SK-N-SH (cell line): ENCODE data around the gene FEZF1. TPM values are rescaled to one million over a fixed set of nuclear protein-coding genes. Genes with fewer than 3 reads are reported as not detected.

Experiments
- CTCF ChIA-PET: fragments of 300-600, 350-600 bp; formaldehyde crosslinking; extraction: SDS; loops from one replicate; lab custom pipeline; 2021; lab: Yijun Ruan, JAX
- POLR2A ChIA-PET: fragments of 350-600 bp; sonication (Branson Sonifier 250); formaldehyde crosslinking; extraction: SDS; loops from one replicate; lab custom pipeline; 2020; ENCODE audit warnings: antibody characterized with exemption, inconsistent platforms; lab: Yijun Ruan, JAX
- DNase-seq: peaks from one replicate; pipeline ENCODE4 v3.0.0; 2012
- H2AFZ ChIP-seq: fragments of 200-600 bp; sonication (generic); 2 replicates; pipeline ENCODE4 v1.8.1; 2016; ENCODE audit warnings: antibody characterized with exemption, mild to moderate bottlenecking, low read depth
- H3F3A ChIP-seq: fragments of 200-600 bp; sonication (generic); replicated peaks from 2 replicates; pipeline ENCODE3; 2016; ENCODE audit warnings: antibody characterized with exemption, mild to moderate bottlenecking; ENCODE audit not compliant: insufficient read depth
- H3K27ac ChIP-seq, 2 experiments: fragments of 200-500 bp in 1 of 2; fragments of 200-600 bp in 1 of 2; sonication (Bioruptor generic) in 1 of 2; sonication (generic), shearing (Covaris generic) in 1 of 2; 2 replicates each; pipeline versions ENCODE4 v1.5.1 to v1.6.1; 2014 to 2016; ENCODE audit warnings: low read depth in 2 of 2, inconsistent platforms in 1 of 2, low read length in 1 of 2, mild to moderate bottlenecking in 1 of 2, mixed read lengths in 1 of 2
- H3K27me3 ChIP-seq: fragments of 200-600 bp; sonication (generic), shearing (Covaris generic); 2 replicates; pipeline ENCODE4 v1.6.1; 2016; ENCODE audit warnings: mixed run types; ENCODE audit not compliant: insufficient read depth
- H3K36me3 ChIP-seq, 2 experiments: fragments of 200-500 bp in 1 of 2; fragments of 200-600 bp in 1 of 2; sonication (Bioruptor generic) in 1 of 2; sonication (generic) in 1 of 2; replicated peaks in 1 of 2; 2 replicates each; pipeline versions ENCODE3 to v1.5.1; 2014 to 2016; ENCODE audit warnings: low read length in 1 of 2, mild to moderate bottlenecking in 1 of 2; ENCODE audit not compliant: insufficient read depth in 2 of 2, control insufficient read depth in 1 of 2
- H3K4me1 ChIP-seq, 2 experiments: fragments of 200-500 bp in 1 of 2; fragments of 200-600 bp in 1 of 2; sonication (Bioruptor generic) in 1 of 2; sonication (generic), shearing (Covaris generic) in 1 of 2; 2 replicates each; pipeline versions ENCODE4 v1.5.1 to v1.6.1; 2014 to 2016; ENCODE audit warnings: low read depth in 1 of 2, low read length in 1 of 2, mixed run types in 1 of 2; ENCODE audit not compliant: insufficient read depth in 2 of 2, control insufficient read depth in 1 of 2
- H3K4me2 ChIP-seq: fragments of 200-600 bp; sonication (generic), shearing (Covaris generic); 2 replicates; pipeline ENCODE4 v1.6.1; 2017; ENCODE audit warnings: mixed run types
- H3K4me3 ChIP-seq, 2 experiments: fragments of 200-500 bp in 1 of 2; fragments of 200-600 bp in 1 of 2; sonication (Bioruptor generic) in 1 of 2; sonication (generic), shearing (Covaris generic) in 1 of 2; 2 replicates each; pipeline versions ENCODE4 v1.5.1 to v1.8.1; 2014 to 2016; ENCODE audit warnings: low read depth in 2 of 2, inconsistent platforms in 1 of 2, low read length in 1 of 2, mild to moderate bottlenecking in 1 of 2, mixed read lengths in 1 of 2, moderate library complexity in 1 of 2
- H3K79me2 ChIP-seq: fragments of 200-600 bp; sonication (generic); 2 replicates; pipeline ENCODE4 v1.8.1; 2017; ENCODE audit warnings: mild to moderate bottlenecking; ENCODE audit not compliant: insufficient read depth
- H3K9ac ChIP-seq: fragments of 200-600 bp; sonication (generic); 2 replicates; pipeline ENCODE4 v1.6.1; 2017; ENCODE audit warnings: mixed run types
- H3K9me2 ChIP-seq: fragments of 200-600 bp; sonication (generic); 2 replicates; pipeline ENCODE4 v1.6.1; 2017; ENCODE audit warnings: mixed run types
- H3K9me3 ChIP-seq: fragments of 200-600 bp; sonication (generic); 2 replicates; pipeline ENCODE4 v1.6.1; 2017; ENCODE audit warnings: mixed run types, mild to moderate bottlenecking, moderate library complexity
- H4K20me1 ChIP-seq: fragments of 200-600 bp; sonication (generic); 2 replicates; pipeline ENCODE4 v1.6.1; 2017; ENCODE audit warnings: mild to moderate bottlenecking, mixed run types; ENCODE audit not compliant: insufficient read depth
- ELF1 ChIP-seq: IDR thresholded peaks from 2 replicates; pipeline ENCODE4 v1.4.0; 2012
- FOSL2 ChIP-seq: IDR thresholded peaks from 2 replicates; pipeline ENCODE4 v1.4.0; 2012; ENCODE audit warnings: low read depth, mild to moderate bottlenecking, moderate library complexity, borderline replicate concordance
- GABPA ChIP-seq: IDR thresholded peaks from 2 replicates; pipeline ENCODE4 v1.4.0; 2012; ENCODE audit warnings: low read depth, mild to moderate bottlenecking
- GATA2 ChIP-seq: sonication (generic); formaldehyde crosslinking; IDR thresholded peaks from 2 replicates; pipeline ENCODE4 v1.5.0; 2020; ENCODE audit warnings: mild to moderate bottlenecking, missing genetic modification reagents
- IRF3 ChIP-seq: fragments of 150-350 bp; IDR thresholded peaks from 2 replicates; pipeline ENCODE4 v1.6.1; 2016; ENCODE audit warnings: mild to moderate bottlenecking, low read depth, low read length
- JUND ChIP-seq: IDR thresholded peaks from 2 replicates; pipeline ENCODE4 v1.4.0; 2012
- MAX ChIP-seq: IDR thresholded peaks from 2 replicates; pipeline ENCODE4 v1.4.0; 2012; ENCODE audit warnings: low read depth
- NFIC ChIP-seq: IDR thresholded peaks from 2 replicates; pipeline ENCODE4 v1.4.0; 2012; ENCODE audit warnings: borderline replicate concordance
- NRF1 ChIP-seq: IDR thresholded peaks from 2 replicates; pipeline ENCODE4 v1.6.1; 2012; ENCODE audit warnings: low read depth, mild to moderate bottlenecking, low read length
- PBX3 ChIP-seq: IDR thresholded peaks from 2 replicates; pipeline ENCODE4; 2012
- POLR2AphosphoS5 ChIP-seq: IDR thresholded peaks from 2 replicates; pipeline ENCODE4 v1.6.1; 2012; ENCODE audit warnings: low read depth, low read length
- RAD21 ChIP-seq: IDR thresholded peaks from 2 replicates; pipeline ENCODE4 v1.6.1; 2012; ENCODE audit warnings: mild to moderate bottlenecking, low read length
- RCOR1 ChIP-seq: fragments of 150-350 bp; IDR thresholded peaks from 2 replicates; pipeline ENCODE4 v1.6.1; 2017; ENCODE audit warnings: antibody characterized with exemption, low read length
- REST ChIP-seq: IDR thresholded peaks from 2 replicates; pipeline ENCODE4 v1.6.1; 2012; ENCODE audit warnings: mild to moderate bottlenecking, low read depth, low read length, moderate library complexity
- RFX5 ChIP-seq: IDR thresholded peaks from 2 replicates; pipeline ENCODE4 v1.6.1; 2012; ENCODE audit warnings: mild to moderate bottlenecking, improper control_type of control experiment, low read length
- SIN3A ChIP-seq: IDR thresholded peaks from 2 replicates; pipeline ENCODE4 v1.6.1; 2012; ENCODE audit warnings: low read depth, mild to moderate bottlenecking, low read length, moderate library complexity, borderline replicate concordance
- TAF1 ChIP-seq: IDR thresholded peaks from 2 replicates; pipeline ENCODE4 v1.6.1; 2012; ENCODE audit warnings: low read depth, mild to moderate bottlenecking, low read length, moderate library complexity, borderline replicate concordance
- TCF12 ChIP-seq: IDR thresholded peaks from 2 replicates; pipeline ENCODE4 v1.4.0; 2012
- TEAD4 ChIP-seq: IDR thresholded peaks from 2 replicates; pipeline ENCODE4 v1.4.0; 2012; ENCODE audit warnings: mild to moderate bottlenecking, borderline replicate concordance; ENCODE audit not compliant: insufficient read depth
- USF2 ChIP-seq: fragments of 150-350 bp; IDR thresholded peaks from 2 replicates; pipeline ENCODE4 v1.6.1; 2017; ENCODE audit warnings: antibody characterized with exemption, low read length, low read depth, borderline replicate concordance
- WGBS: methylation state at CpG from one replicate; pipeline ENCODE4 v1.1.6; 2017; ENCODE audit warnings: low lambda C conversion rate; 5-methylcytosine and 5-hydroxymethylcytosine counted together
- polyA plus RNA-seq, 3 experiments: library from polyadenylated mRNA; depleted of rRNA; stranded (reverse); fragments of >200 nt; gene quantifications; 2 replicates each; pipeline ENCODE4 v1.2.3, GENCODE V29; 2012

FEZF1 gene
- polyA plus RNA-seq, 1 of the 3 experiments (the other 2 are of a cell fraction), result not detected

GRCh38 chr7:122337011-122337410, 32.5 kb upstream of the FEZF1 start:
- no peak for DNase-seq
- H2AFZ ChIP-seq, result no peak overlapping the region
- TF ChIP-seq REST, result no peak
- no peak for TF ChIP-seq RCOR1
- no peak for TF ChIP-seq IRF3
- no peak for TF ChIP-seq PBX3
- no peak for TF ChIP-seq POLR2AphosphoS5
- no peak for TF ChIP-seq MAX
- TF ChIP-seq SIN3A, result no peak
- TF ChIP-seq GABPA, result no peak
- TF ChIP-seq ELF1, result no peak
- no peak for TF ChIP-seq RAD21
- no peak for TF ChIP-seq TEAD4
- no peak for TF ChIP-seq TAF1
- no peak for TF ChIP-seq NFIC
- no peak for TF ChIP-seq RFX5
- no peak for TF ChIP-seq NRF1
- TF ChIP-seq JUND, result no peak
- no peak for TF ChIP-seq FOSL2
- no peak for TF ChIP-seq GATA2 (CRISPR knock-in tag)
- TF ChIP-seq USF2, result no peak
- no peak for TF ChIP-seq TCF12
- no peaks in the 10 kb centered on the region for H3K79me2 ChIP-seq
- WGBS, result 0% methylated on average over 2 of the region's 2 CpGs
- H3K4me1 ChIP-seq, result peaks cover 0 to 3% of the 10 kb centered on the region in 2 experiments; a peak in 1 of 4 replicates
- POLR2A ChIA-PET, result no interaction called here
- no peaks in the 10 kb centered on the region for H3K9me2 ChIP-seq
- no peaks in the 10 kb centered on the region for H3K9me3 ChIP-seq
- CTCF ChIA-PET, result interaction anchor here (1.0 kb wide), 1 partner anchor 193 kb away, joined by 3 read pairs; no protein-coding TSS in a partner anchor
- no peak overlapping the region for H3K9ac ChIP-seq
- H3F3A ChIP-seq, result no peaks in the 10 kb centered on the region
- H3K36me3 ChIP-seq, result no peaks in the 10 kb centered on the region
- no peak overlapping the region for H3K27ac ChIP-seq
- H4K20me1 ChIP-seq, result no peaks in the 10 kb centered on the region
- H3K4me3 ChIP-seq, result no peak overlapping the region
- H3K27me3 ChIP-seq, result no peaks in the 10 kb centered on the region
- no peak overlapping the region for H3K4me2 ChIP-seq
